NCI-H1105 (cell line): Measurements from ENCODE around the gene ADCYAP1R1.
A peak's percentile ranks its signal among the peaks of the same experiment; 100 is the strongest.

Experiments used
- DNase-seq: peaks from one replicate; lab custom pipeline; 2025; lab: John Stamatoyannopoulos, UW

Gene ADCYAP1R1

GRCh38 chr7:31106303-31107105, 54.4 kb downstream of the ADCYAP1R1 start:
- DNase-seq: no peak

DNA sequence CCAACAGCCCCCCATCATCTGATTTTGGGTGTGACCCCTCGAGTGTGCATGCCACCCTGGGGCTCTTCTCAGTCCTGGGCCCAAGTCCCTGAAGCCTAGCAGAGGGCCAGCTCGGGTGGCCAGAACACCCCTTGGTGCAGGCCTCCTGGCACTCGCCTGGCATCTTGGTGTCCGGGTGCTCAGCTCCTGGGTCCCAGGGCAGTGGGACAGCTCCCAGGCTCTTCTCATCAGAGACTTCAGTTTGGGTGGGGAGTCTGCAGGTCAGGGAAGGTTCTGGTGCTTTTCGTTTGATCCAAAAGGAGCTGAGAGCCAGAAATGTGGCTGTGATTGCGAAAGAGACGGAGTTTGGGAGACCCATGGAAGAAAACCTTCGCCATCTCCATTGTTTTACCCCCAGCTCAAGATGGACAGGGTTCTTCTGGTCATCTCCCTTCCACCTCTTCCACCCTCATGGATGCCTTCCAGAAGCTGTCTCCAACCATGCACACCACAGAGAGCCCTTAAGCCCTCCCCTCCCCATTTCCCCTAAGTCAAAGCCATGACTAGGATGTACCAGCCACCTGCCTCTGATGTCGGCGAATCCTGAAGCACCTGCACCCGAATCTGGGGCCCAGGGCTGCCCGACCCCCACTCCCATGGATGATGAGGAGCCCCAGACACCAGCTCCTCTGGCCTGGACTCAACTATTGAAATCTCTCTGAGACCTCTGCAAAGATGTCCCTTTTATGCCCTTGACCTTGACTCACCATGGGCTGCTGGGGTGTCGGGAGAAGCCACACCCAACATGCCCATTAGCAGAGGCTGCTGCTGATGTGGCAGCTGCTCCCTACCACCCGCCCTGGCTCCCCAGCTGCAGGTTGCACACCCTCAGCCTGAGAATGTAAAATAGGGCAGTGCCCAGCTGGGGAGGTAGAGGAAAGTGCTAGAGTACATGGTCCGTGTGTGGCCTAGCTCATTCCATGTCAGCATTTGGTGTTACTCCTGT, 55.3 kb downstream of the ADCYAP1R1 start:
- DNase-seq: no peak

GRCh38 chr7:31108097-31108657, 56.1 kb downstream of the ADCYAP1R1 start:
- no peak for DNase-seq

- DNase-seq: no peak
These were observed 57.6 kb downstream of the ADCYAP1R1 start for GRCh38 chr7:31109751-31110150.

- DNase-seq: no peak
These were observed 58.4 kb downstream of the ADCYAP1R1 start for GRCh38 chr7:31110331-31111108.

DNA sequence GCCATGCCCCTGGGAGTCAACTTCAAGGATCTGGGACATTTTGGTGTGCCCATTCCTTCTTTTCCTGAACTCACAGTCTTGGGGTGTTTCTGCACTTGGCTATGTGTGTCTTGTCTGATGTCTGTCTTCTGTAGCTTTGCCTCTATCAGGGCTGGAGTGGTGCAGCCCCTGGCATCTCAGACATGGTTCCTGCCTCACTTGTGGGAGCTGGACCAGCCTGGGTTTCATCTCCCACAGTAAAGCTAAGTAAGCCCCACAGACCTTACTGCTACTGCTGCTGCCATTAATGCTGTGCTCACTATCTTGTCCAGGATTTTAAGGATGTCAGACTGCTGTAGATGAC, 59.0 kb downstream of the ADCYAP1R1 start:
- DNase-seq: no peak

GRCh38 chr7:31113660-31114059, 61.6 kb downstream of the ADCYAP1R1 start:
- no peak for DNase-seq

GRCh38 chr7:31114593-31115343, 62.7 kb downstream of the ADCYAP1R1 start:
- no peak for DNase-seq

DNA sequence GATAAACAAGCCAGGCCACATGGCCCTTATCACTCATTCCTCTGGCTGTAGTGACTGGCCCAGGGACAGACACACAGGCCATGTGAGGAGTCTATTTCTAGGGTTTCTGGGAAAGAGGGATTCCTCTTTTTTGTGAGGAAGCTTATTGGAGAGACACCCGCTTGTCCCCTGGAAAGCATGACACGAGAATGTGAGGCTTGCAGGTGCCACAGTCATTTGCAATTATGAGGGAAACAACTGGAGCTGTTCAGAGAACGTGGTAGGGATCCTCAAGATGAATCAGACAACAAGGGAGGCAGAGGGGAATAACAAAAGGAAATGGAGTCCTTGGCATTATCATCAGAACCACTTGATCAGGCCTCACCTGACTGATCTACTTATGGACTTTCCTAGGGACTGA, 64.5 kb downstream of the ADCYAP1R1 start:
- DNase-seq: no peak

DNA sequence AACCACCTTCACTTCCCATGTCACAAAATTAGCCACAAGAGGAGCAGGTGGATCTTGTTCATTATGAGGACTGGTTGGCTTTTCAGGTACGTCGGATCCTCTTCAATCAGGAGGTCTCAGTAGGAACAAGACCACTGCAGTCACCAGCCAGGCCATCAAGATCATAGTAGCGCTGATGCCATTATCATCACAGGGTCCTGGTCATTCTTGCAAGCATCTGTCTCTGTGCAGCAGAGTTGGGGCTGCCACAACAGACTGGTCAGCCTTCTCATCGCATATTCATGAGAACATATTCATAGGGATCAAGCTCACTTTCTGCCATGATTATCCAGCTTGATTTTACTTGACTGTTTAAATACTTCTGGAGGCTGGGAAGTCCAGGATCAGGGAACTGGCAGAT, 67.1 kb downstream of the ADCYAP1R1 start:
- DNase-seq: no peak

DNA sequence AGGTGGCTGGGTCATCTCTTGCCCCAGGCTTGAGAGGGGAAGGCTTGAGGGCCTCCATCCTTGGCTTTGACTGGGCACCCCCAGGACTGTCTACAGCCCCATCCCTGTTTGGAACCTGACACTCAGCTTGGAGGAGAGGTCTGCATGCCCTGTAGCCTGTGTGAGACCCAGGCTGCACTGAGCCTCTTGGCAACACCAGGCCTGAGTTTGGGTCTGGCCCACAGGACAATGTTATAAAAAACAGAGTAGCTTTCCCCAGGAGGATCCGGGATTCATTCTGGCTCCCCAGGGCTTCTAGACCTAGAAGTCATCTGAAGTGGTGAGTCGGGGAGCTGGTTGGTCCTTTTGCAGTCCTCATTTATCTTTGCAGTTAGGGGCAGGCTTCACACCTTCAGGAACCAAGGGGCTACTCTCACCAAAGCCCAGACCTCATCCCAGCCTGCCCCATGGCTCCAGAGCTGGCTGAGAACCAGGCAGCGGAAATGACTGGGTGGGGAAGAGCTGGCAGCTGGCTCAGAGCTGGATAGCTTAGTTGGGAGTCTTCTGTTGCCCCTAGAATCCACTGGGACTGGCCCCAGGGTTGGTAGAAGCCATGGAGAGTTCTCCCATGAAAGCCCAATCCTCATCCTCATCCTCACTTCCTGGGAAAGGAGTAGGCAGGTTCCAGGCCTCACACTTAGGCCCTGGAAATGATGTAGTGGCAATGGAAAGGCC, 68.8 kb downstream of the ADCYAP1R1 start:
- no peak for DNase-seq

- DNase-seq: no peak
These were observed 69.5 kb downstream of the ADCYAP1R1 start for GRCh38 chr7:31121601-31122000.

DNA sequence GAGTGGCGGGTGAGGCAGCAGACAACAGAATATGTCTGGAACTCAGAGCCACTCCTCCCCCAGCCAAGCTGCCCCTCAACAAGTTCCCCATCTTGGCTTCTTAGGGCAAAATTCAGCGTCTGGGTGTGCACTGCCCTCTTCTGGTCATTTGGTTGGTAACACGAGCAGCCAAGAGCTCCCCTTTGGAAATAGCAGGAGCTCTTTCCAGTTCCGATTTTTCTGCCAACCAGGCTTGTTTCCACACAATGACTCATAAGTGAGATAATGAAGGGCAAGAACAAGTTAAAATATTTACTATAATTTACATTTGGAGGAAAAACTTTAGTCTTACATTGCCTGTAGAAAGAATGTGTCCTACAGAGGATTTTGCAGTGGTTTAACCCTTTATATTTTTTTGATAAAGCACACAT, 70.5 kb downstream of the ADCYAP1R1 start:
- peak; percentile 67 for DNase-seq

DNA sequence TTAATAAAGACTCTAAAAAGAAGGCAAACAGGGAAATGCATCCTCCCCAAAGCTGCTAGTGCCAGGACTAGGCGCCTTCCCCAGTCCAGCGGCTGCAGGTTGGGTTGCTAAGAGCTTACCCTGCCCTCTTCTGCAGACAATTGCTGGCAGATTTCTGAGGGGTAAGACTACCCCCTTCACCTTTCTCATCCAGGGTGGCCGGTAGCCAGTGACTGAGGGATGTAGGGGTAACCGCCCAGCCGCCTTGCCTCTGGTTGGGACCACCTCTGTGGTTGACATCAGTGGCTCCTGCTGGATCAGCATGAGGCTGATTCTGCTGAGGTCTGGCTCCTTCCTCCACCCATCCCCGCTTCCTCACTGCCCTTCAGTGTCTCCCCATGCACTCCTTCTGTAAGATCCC, 71.2 kb downstream of the ADCYAP1R1 start:
- no peak for DNase-seq

DNA sequence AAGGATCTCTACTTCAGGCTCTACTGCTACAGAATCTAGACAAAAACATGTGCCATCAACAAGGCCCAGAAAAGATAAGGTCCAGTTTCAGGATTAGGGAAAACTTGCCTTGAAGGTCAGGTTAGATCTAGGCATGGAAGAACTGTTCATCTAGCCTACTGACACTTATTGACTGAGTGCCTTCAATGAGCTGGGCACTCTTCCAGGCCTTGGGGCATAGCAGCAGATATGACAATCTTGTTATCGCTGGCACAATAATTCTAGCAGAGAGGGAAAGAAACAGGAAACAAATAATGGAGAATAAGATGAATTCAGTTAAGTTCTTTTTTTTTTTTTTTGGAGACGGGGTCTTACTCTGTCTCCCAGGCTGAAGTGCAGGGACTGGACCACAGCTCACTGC, 71.6 kb downstream of the ADCYAP1R1 start:
- no peak for DNase-seq

DNA sequence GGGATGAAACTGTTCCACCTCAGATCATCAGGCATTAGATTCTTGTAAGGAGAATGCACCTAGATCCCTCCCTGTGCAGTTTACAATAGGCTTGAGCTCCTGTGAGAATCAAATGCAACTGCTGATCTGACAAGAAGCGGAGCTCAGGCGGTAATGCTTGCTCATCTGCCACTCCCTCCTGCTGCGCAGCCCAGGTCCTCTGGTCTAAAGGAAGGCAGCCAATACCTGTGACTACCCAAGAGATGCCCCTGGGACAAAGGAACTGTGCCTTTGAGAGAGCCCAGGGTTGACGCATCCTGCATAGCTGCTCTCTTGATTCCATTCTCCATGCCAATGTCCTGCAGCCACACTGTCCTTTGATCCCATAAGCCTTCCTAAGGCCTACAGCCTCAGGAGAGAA, 73.1 kb downstream of the ADCYAP1R1 start:
- DNase-seq: no peak

DNA sequence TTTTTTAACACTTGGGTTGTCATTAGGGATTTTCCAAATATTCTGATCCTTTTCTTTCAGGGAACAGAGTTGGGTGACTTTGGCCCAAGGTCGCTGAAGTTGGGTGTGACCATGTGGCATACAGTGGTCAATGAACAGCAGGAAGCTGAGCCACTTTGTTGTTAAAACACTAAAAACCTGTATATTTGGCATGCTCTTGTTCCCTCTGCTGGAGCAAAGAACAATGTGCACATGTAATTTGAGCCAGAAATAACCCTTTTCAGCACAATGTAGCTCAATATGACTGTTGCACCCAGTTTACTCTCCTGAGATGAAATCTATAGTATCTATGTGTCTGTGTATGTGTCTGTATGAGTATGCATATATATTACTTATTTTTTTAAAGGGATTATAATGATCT, 74.9 kb downstream of the ADCYAP1R1 start:
- DNase-seq: no peak

DNA sequence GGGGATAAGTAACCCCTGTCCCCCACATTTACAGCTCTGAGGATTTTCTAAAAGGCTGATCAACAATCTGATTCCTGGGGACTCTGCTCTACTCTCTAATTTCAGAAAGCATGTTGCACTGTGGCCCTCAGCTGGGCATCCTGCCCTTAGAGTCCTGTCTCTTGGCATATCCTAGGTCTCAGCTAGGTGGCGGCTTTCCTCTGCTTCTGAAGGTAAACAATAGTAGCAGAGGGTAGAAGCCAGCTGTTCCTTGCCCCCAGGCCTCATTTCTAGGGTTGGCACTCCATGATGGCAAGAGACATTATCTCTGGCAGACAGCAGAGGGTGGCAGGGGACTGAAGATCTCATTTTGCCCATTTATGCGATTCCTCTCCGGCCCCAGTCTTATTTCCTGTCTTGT, 77.0 kb downstream of the ADCYAP1R1 start:
- no peak for DNase-seq

DNA sequence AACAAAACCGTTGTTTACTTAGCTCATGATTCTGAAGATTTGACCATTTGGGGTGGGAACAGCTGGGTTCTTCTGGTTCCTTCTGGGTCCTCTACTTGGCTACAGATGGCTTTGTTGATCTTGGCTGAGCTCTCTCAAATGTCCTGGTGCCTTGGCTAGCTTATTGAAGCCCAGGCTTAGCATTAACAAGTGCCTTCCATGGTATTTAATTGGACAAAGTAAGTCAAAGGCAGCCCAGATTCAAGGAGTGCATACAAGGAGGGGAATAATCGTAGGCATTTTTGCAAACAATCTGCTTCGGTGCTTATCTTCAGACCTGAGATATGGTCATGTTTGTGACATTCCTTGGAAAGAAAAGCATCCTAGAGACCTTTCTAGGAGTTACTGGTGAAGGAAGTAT, 81.4 kb downstream of the ADCYAP1R1 start:
- no peak for DNase-seq
